ENCODE data around the gene MBOAT1.
"Not testable (repeated sequence)": the region's sequence is repeated elsewhere in the genome, so short reads cannot be mapped to it uniquely, and the experiment has no call there.

MBOAT1 gene

GRCh38 chr6:20202699-20203302 lies 9.5 kb downstream of the MBOAT1 start:
- DNase-seq (ENCODE audit: low spot score) = no peak

DNA sequence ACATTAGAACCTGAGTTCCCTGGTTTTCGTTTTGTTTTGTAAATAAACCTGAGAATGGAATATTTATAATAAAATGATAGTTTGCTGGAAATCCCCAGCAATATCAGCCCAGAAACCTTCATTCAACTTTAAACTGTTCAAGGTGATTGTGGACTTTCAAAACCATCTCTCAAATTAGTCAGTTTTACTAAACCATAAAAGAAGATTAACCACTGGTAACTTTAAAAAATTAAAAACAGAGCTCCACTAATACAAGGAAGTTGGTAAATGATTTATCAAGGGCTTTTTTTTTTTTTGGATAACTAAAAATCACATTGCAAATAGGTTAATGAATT lies 10.0 kb downstream of the MBOAT1 start:
- DNase-seq (ENCODE audit: low spot score) = no peak

DNA sequence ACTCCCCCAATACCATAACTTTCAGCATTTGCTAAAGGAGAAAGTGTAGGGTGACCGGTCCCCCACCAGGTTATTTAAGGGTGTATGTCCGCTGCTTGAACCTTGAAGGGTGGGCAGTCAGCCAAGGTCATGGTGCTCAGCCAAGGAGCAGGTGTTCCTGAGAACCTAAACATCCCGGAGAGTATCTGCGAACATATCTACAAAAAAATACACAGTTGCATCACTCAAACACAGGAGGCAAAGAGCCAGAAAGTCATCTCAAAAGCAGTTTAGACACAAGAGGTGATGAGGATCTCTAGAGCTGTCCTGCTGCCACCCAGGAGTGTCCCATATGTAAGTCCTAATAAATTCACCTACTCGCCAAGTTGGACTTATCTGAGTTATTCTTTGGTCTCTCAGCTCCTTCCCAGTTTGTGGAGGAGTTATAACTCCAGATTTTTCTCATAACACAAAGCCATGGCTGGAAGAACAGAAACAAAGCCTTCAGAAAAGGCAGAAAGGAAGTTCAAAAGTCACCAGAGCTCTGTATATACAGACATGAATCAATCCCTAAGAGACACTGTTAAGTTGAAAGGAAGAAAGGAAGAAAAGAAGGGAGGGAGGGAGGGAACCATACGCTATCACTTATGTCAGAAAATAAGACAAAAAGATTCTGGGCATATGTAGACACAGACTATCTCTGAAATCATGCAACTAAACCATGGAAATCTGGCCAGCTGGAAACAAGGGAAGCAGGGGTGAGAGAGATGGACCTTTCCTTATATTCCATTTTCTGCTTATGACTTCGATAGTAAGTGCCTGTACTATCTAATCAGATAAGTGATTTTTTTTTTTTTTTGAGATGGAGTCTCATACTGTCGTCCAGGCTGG lies 11.3 kb downstream of the MBOAT1 start:
- no peak for DNase-seq (ENCODE audit: low spot score)

GRCh38 chr6:20198775-20199174 lies 13.5 kb downstream of the MBOAT1 start:
- DNase-seq (ENCODE audit: low spot score) = no peak

DNA sequence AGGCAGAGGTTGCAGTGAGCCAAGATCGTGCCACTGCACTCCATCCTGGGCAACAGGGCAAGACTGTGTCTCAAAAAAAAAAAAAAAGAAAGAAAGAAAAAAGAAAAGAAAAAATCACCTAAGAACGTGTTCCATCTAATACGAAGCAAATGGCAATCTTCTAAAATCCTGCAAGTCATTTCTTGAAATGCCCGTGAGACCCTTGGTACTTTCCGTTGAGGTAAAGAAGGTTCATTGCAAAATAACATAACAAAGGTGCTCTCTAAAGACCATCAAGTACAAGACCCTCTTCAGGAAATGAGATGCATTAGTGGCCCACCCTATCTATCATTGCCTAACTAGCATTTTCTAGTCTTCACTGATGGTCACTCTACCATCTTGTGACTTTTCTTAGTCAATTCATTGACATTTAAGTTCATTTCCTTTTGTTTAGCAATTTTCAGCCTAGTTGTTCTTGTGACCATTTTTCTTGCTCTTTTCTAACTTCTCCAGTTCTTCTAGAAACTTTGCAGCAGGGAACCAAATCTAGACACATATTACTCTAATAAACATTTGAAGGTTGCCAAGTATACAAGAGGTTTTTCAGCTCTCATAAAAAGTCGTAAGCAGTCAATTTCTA lies 14.0 kb downstream of the MBOAT1 start:
- DNase-seq (ENCODE audit: low spot score) = no peak

DNA sequence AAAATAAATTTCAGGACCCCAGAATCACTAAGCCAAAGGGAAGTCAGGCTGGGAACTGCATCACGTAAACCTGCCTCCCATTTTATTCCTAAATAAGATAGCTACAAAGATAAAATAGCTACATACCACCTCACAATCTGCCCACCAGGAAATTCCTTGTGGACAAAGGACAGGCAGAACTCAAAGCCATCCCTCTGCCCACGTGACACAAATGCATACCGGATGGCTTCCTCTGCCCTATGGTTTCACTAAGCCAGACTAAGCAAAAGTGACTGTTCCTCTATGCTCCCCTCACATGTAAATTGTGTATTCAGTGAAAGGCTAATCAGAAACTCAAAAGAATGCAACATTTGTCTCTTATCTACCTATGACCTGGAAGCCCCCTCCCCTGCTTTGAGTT lies 15.0 kb downstream of the MBOAT1 start:
- DNase-seq (ENCODE audit: low spot score) = no peak

DNA sequence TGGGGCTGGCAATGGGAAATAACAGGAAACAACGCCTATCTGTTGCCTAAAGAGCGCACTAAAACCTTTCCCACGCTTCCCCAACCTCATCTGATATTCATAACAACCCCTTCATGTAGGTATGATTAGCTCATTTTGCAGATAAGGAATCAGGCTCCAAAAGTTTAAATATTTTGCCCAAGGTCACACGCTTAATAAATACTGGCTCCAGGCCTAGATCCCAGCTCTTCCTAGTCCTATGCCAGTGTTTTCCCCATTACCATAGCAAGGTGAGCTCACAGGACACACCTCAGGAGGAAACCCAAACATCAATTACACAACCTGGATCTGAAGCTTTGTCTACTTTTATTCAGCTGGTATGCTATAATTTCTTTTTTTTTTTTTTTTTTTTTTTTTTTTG lies 19.6 kb downstream of the MBOAT1 start:
- no peak for DNase-seq (ENCODE audit: low spot score)

GRCh38 chr6:20191992-20192391 lies 20.3 kb downstream of the MBOAT1 start:
- no peak for DNase-seq (ENCODE audit: low spot score)

DNA sequence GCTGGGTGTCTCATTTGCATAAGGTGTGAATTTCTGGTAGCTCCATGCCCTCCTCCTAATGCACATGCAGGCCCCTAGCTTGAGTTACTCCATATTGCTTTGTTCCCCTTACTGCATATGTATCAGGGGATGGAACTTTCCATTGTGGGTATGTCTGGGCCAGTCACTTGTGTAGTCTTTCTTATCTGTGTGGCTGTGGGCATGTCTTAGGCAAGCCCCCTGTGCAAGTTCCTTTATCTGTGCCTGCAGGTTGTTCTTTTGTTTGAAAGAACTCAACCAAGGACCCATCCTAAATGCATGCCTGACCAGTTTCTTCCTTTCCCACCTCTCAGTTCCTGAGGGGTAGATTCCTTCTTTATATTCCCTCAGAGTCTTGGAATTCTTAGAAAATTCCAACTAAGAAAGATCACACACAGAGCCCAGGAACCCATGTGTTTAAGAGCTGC lies 23.6 kb downstream of the MBOAT1 start:
- DNase-seq (ENCODE audit: low spot score) = no peak

DNA sequence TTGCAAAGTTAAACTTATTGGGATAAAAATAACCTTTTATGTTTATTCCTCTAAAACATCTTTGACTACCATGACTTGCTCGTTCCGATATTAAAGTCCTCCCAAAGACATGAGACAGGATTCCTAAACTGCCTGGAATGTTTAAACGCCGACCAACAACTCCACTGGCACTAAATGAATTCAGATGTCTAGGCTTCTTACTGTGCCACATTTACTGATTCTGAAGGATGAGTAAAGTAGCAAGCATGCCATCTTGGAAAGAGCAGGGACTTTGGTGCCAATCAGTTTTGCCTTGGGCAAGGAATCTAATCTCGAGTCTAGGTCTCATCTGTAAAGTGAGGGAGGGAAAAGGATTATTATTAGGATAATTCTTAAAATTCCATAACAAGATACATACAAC lies 25.3 kb downstream of the MBOAT1 start:
- DNase-seq (ENCODE audit: low spot score) = no peak

DNA sequence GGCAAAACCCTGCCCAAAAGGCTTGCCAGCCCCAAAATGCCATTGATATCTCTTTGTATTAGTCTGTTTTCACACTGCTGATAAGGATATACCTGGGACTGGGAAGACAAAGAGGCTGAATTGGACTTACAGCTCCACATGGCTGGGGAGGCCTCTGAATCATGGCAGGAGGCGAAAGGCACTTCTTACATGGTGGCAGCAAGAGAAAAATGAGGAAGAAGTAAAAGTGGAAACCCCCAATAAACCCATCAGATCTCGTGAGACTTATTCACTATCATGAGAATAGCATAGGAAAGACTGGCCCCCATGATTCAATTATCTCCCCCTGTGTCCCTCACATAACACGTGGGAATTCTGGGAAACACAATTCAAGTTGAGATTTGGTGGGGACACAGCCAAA lies 28.6 kb downstream of the MBOAT1 start:
- no peak for DNase-seq (ENCODE audit: low spot score)

DNA sequence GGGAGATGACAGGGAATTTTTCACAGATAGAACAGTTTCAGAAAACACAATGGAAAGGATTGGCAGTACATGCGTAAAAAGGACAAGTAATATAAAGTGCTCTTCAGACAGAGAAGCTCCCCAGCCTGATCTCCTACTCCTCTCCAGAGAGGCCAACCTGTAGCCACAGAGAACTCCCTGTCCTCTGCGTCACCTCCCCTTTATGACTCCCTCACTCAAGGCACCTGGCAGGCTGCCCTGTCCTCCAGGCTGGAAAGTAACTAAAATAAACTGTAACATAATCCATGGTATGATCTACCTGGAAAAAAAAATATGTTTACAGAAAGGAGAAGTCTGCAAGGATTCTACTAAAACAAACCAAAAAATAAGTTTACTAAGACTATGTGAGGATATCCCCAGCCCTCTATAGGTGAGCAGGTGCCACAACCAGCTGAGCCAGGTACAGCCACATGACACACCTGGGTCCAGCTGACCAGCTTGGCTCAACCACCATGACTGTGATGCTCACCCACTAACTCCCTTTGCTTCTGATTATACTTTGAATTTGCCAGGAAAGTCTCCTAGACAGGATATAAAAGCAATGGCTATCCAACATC lies 29.2 kb downstream of the MBOAT1 start:
- no peak for DNase-seq (ENCODE audit: low spot score)

DNA sequence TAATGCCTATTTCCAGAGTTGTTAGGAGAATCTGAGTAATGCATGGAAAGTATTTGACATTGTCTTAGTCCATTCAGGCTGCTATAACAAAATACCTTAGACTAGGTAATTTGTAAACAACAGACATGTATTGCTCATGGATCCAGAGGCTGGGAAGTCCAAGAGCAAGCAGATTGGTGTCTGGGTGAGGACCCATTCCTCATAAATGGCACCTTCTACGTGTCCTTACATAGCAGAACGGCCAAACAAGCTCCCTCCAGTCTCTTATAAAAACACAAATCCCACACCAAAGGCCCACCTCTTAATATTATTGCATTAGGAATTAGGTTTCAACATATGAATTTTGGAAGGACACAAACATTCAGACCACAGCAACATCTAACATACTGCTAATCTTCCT lies 30.2 kb downstream of the MBOAT1 start:
- no peak for DNase-seq (ENCODE audit: low spot score)

DNA sequence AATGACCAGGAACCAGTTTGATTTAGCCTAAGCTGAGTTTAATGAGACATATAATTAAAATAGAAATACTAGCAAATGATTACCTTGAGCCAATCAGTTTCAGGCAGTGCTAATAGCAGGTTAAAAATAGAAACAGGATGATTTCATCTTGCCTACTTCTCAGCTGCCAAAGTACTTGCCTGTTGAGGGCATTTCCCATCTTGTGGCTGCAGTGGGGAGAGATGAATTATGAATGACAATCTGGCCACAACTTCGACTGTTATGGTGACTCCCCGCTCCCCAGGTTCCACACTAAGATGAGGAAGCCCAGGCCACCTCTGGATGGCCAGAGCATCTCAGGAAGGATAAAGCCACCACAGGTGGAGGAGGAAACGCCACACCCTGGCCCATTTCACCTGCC lies 31.3 kb downstream of the MBOAT1 start:
- DNase-seq (ENCODE audit: low spot score) = no peak

DNA sequence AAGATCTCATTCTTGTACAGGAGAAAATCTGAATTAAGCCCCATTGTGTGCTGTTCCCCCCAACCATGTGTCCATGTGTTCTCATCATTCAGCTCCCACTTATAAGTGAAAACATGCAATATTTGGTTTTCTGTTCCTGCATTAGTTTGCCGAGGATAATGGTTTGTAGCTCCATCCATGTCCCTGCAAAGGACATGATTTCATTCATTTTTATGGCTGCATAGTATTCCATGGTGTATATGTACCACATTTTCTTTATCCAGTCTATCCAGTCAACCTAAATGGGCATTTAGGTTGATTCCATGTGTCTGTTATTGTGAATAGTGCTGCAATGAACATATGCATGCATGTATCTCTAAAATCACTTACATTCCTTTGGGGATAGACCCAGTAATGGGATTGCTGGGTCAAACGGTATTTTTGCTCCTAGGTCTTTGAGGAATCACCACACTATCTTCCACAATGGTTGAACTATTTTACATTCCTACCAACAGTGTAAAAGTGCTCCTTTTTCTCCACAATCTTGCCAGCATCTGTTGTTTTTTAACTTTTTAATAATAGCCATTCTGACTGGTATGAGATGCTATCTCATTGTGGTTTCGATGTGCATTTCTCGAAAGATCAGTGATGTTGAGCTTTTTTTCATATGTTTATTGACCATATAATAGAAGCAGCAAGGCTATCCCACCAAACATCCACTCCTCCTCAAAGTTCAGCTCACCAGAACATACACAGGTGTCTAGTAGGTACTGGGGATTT lies 32.8 kb downstream of the MBOAT1 start:
- DNase-seq (ENCODE audit: low spot score) = not testable (repeated sequence)

GRCh38 chr6:20178327-20178726 lies 33.9 kb downstream of the MBOAT1 start:
- DNase-seq (ENCODE audit: low spot score) = no peak

DNA sequence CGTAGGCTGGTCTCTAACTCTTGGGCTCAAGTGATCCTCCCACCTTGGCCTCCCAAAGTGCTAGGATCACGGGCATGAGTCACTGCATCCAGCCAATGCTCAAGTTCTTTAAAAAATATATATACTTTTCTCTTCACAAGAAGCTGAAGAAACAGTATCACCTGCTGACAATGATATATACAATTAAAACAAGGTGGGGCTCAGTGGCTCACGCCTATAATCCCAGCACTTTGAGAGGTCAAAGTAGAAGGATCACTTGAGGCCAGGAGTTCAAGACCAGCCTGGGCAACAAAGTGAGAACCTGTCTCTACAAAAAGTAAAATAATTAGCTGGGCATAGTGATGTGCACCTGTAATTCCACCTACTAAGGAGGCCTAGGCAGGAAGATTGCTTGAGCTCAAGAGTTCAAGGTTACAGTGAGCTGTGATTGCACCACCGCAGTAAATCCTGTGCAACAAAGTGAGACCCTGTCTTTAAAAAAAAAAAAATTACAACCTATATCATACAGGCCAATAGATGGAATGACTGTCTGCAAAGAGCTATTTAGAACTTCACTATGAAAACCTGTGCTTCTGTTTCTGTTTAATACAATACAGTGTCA lies 36.4 kb downstream of the MBOAT1 start:
- no peak for DNase-seq (ENCODE audit: low spot score)

DNA sequence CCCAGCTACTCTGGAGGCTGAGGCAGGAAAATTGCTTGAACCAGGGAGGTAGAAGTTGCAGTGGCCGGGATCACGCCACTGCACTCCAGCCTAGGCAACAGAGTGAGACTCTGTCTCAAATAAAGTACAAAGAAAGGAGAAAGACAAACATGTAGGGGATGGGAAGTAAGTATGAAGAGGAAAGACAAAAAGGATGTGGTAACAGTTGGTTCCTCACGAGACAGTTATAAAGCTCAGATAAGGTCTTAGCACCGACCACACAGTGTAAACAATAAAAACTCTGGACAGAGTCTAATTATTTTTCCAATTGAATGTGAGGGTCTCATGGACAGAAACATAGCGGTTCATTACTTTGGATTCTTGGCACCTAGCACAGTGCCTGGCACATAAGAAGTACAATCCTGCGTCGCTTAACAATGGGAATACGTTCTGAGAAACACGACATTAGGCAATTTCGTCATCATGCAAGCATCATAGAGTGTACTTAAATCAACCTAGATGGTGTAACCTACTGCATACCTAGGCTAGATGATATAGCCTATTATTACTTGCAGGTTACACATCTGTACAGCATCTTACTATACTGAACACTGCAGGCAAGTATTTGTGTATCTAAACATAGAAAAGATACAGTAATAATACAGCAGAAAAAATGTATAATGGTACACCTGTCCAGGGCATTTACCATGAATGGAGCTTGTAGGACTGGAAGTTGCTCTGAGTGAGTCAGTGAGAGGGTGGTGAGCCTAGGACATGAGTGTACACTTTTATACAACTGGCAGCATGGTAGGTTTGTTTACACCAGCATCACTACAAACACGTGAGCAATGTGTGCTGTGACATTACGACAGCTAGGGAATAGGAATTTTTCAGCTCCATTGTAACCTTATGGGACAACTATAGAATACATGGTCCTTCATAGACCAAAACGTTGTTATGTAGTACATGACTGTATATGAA lies 38.2 kb downstream of the MBOAT1 start:
- no peak for DNase-seq (ENCODE audit: low spot score)

DNA sequence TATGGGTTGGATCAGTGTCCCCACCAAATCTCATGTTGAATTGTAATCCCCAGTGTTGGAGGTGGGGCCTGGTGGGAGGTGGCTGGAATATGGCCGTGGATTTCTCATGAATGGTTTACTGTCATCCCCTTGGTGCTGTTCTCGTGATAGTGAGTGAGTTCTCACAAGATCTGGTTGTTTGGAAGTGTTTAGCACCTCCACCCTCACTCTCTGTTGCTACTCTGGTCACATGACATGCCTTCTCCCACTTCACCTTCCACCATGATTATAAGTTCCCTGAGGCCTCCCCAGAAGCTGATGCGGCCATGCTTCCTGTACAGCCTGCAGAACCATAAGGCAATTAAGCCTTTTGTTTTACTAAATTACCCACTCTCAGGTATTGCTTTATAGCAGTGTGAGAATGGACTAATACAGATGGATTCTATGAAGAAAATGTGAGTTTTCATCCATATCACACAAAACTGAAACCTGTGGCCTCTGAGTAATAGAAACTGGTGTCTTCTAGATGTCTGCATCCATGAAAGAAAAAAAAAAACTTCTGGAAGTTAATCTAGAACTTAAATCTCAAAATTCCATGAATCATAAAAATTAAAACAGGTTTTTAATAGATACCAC lies 39.3 kb downstream of the MBOAT1 start:
- no peak for DNase-seq (ENCODE audit: low spot score)
